Testis (tissue), 3 donors: ENCODE data around the gene PBX2. TPM values are rescaled to one million over a fixed set of nuclear protein-coding genes. Genes with fewer than 3 reads are reported as not detected.

ENCODE experiments used
- DNase-seq: peaks from one replicate; pipeline ENCODE4 v3.0.0-alpha.2; 2019
- H3K27ac ChIP-seq, 2 donors: fragments of 200-600 bp; sonication (generic); one replicate each; pipeline ENCODE4 v1.5.1; 2019
- H3K27me3 ChIP-seq: fragments of 200-600 bp; sonication (generic); one replicate; pipeline ENCODE4 v1.5.1; 2019
- H3K36me3 ChIP-seq: fragments of 200-600 bp; sonication (generic); one replicate; pipeline ENCODE4 v1.5.1; 2017; ENCODE audit warnings: low read depth; ENCODE audit errors: missing control alignments
- H3K4me1 ChIP-seq: fragments of 200-600 bp; sonication (generic); one replicate; pipeline ENCODE4 v1.5.1; 2019
- H3K4me3 ChIP-seq, 2 donors: fragments of 200-600 bp; sonication (generic); one replicate each; pipeline ENCODE4 v1.5.1; 2017 to 2019
- H3K9me3 ChIP-seq: fragments of 200-600 bp; sonication (generic); one replicate; pipeline ENCODE4 v1.5.1; 2017
- CTCF ChIP-seq, 3 experiments: fragments of 450-650 bp in 2 of 3; fragments of 200-600 bp in 1 of 3; sonication (generic) in 1 of 3; IDR thresholded peaks; one replicate each; pipeline ENCODE4 v1.5.1; 2016 to 2019; ENCODE audit warnings: antibody characterized with exemption in 3 of 3, mild to moderate bottlenecking in 2 of 3, moderate library complexity in 1 of 3
- POLR2A ChIP-seq: fragments of 450-650 bp; IDR thresholded peaks from one replicate; pipeline ENCODE4 v1.6.1; 2017; ENCODE audit warnings: antibody characterized with exemption, mild to moderate bottlenecking, moderate library complexity
- WGBS, 2 donors: methylation state at CpG; one replicate each; pipeline ENCODE4 v1.1.5; 2018; 5-methylcytosine and 5-hydroxymethylcytosine counted together
- intact Hi-C: fragments of 100-400 bp; cut with DNase I; formaldehyde crosslinking; loops from one replicate; pipeline ENCODE4 v1.15.1; 2023; ENCODE audit warnings: low total_unique reads
- polyA plus RNA-seq: library from polyadenylated mRNA; stranded (reverse); fragments of 350-450 nt; fragmentation: Illumina TruSeq; extraction: RNeasy Lipid Tissue Mini Kit (QIAGEN cat#74804); gene quantifications from one replicate; pipeline ENCODE4 v1.2.3, GENCODE V29; 2014; ENCODE audit warnings: low read depth, low replicate concordance; ENCODE audit not compliant: insufficient read depth
- total RNA-seq, 2 donors: library from RNA; depleted of rRNA; stranded (reverse); fragments of >200 nt; gene quantifications; one replicate each; pipeline ENCODE4 v1.2.3, GENCODE V29; 2016

Gene PBX2
- total and polyA plus RNA-seq, 3 donors from 2014 or later, result 65.0 to 111 (median 97.9) TPM

GRCh38 chr6:32181148-32181702 is 8.8 kb downstream of the PBX2 start:
- intact Hi-C loops, result no loop called here
- H3K9me3 ChIP-seq, result no peaks in the 10 kb centered on the region
- no peaks in the 10 kb centered on the region for H3K27me3 ChIP-seq
- 85 to 86% methylated on average over 15 of the region's 15 CpGs for WGBS, 2 donors
- TF ChIP-seq POLR2A, result no peak
- H3K4me3 ChIP-seq, result no peak overlapping the region
- H3K36me3 ChIP-seq, result no peaks in the 10 kb centered on the region
- H3K4me1 ChIP-seq, result peaks cover 31% of the 10 kb centered on the region
- DNase-seq, result no peak
- H3K27ac ChIP-seq, result no peak overlapping the region

DNA sequence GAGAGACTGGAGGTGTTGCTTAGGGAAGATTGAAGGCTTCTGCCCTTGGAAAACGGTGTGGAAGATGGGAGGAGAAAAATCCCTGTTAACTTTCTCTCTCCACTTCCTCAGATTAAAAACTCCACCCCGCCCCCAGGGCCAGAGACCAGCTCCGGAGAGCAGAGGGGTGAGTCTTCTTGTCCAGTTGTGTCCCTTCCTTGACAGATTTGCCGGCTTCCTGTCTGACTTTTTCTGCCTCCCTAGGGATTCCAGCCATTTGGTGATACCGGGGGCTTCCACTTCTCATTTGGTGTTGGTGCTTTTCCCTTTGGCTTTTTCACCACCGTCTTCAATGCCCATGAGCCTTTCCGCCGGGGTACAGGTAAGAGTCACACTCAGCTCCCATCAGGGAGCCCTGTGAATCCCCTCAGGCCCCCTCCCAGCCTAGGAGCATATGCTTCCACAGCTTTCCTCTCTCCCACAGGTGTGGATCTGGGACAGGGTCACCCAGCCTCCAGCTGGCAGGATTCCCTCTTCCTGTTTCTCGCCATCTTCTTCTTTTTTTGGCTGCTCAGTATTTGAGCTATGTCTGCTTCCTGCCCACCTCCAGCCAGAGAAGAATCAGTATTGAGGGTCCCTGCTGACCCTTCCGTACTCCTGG is 10.1 kb downstream of the PBX2 start:
- no peak for DNase-seq
- no peaks in the 10 kb centered on the region for H3K36me3 ChIP-seq
- H3K27me3 ChIP-seq, result no peaks in the 10 kb centered on the region
- WGBS, 2 donors, result 65 to 78% methylated on average over 10 of the region's 10 CpGs
- peak overlapping the region in 1 of 2 donors; percentile 99 for H3K27ac ChIP-seq
- peaks cover 31% of the 10 kb centered on the region for H3K4me1 ChIP-seq
- TF ChIP-seq POLR2A (no peak), CTCF (IDR thresholded peaks at IDR 0.05) (no peak)
- no peak overlapping the region for H3K4me3 ChIP-seq
- H3K9me3 ChIP-seq, result no peaks in the 10 kb centered on the region
- intact Hi-C loops, result no loop called here

- H3K27me3 ChIP-seq, result no peaks in the 10 kb centered on the region
- H3K9me3 ChIP-seq, result no peaks in the 10 kb centered on the region
- DNase-seq, result no peak
- H3K27ac ChIP-seq, result peak overlapping the region; percentile 94 to 99
- peak overlapping the region; percentile 53 to 82 for H3K4me3 ChIP-seq
- H3K4me1 ChIP-seq, result peaks cover 35% of the 10 kb centered on the region
- TF ChIP-seq CTCF (IDR thresholded peaks at IDR 0.05) (no peak), POLR2A (no peak)
- intact Hi-C loops, result no loop called here
- H3K36me3 ChIP-seq, result no peaks in the 10 kb centered on the region
- WGBS, 2 donors, result 2 to 3% methylated on average over 24 of the region's 24 CpGs
Measured at GRCh38 chr6:32178547-32179440, 11.2 kb downstream of the PBX2 start.

GRCh38 chr6:32177788-32178546 is 12.0 kb downstream of the PBX2 start, which contains the start of gene RNF5:
TSS of gene RNF5 (plus strand) at chr6:32178405. CDS start at chr6:32178512, 107 bp downstream.
- peaks cover 35% of the 10 kb centered on the region for H3K4me1 ChIP-seq
- H3K36me3 ChIP-seq, result no peaks in the 10 kb centered on the region
- H3K4me3 ChIP-seq, result peak within 1 kb of the TSS; percentile 53 to 82
- DNase-seq, result peak; percentile 99
- peak within 1 kb of the TSS; percentile 94 to 99 for H3K27ac ChIP-seq
- H3K9me3 ChIP-seq, result no peaks in the 10 kb centered on the region
- H3K27me3 ChIP-seq, result no peaks in the 10 kb centered on the region
- TF ChIP-seq POLR2A (peak; percentile 10), CTCF (IDR thresholded peaks at IDR 0.05) (no peak)
- 1 to 2% methylated on average over 31 to 33 of the region's 33 CpGs for WGBS, 2 donors
- intact Hi-C loops, result no loop called here
